ENCODE results near the gene EPAS1. TPM values are rescaled to one million over a fixed set of nuclear protein-coding genes. Genes with fewer than 3 reads are reported as not detected.

Gene EPAS1
- total and polyA plus RNA-seq, 2 of the 13 experiments (the other 11 are each of a cell fraction or from before 2014, with no cell fraction given) = 47.1 to 182 TPM

DNA sequence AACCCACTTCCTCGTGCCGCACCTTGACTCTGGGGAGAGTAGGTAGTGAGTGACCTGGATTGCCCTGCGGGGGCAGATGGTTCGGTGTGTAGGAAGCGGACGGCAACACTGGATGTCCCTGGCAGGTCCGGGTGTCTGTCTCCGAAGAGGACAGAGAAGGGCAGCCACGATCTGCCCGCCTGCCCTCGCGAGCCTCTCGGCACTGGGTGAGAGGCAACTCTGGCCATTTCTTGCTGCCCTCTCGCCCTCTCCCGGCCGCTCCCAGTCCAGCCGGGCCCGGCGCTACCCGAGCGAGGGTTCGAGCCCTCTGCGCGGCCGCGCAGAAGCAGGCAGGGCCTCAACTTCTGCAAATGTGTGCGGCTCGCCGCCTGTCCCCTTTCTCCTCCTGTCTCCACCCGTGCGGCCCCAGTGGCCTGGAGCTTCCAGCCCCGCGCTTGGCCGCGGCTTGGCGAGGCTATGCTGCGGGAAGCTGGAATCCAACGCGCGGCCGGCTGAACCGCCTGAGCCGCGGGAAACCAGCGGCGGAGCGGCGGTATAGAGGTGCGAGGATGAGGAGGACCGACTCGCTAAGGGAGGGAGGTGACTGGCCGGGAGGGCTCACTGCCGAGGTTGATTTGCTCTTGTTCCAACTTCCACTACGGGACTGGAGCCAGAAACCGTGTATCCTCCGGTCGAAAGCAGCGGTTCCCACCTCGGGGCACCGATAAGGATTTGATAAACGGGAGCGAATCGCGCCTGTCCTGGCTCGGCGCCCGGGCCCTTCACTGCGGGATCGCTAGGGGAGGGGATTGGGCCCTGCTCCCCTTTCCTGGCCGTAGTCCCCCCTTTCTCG lies 1.5 kb downstream of the EPAS1 start (continued):
- no peak for TF ChIP-seq CCDC6 (CRISPR knock-in tag; IDR thresholded peaks at IDR 0.05)
- TF ChIP-seq, protein P1, sequence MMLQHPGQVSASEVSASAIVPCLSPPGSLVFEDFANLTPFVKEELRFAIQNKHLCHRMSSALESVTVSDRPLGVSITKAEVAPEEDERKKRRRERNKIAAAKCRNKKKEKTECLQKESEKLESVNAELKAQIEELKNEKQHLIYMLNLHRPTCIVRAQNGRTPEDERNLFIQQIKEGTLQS (CRISPR knock-in tag; IDR thresholded peaks at IDR 0.05) = no peak; the same call in 1 of the 2 replicates
- peak; percentile 86; the same call in 1 of the 2 replicates for TF ChIP-seq ZSCAN29 (CRISPR knock-in tag; conservative IDR thresholded peaks at IDR 0.05)
- TF ChIP-seq TRIM24 (CRISPR knock-in tag; IDR thresholded peaks at IDR 0.05) = no peak
- peak; percentile 46 for TF ChIP-seq RBM39 (IDR thresholded peaks at IDR 0.05; ENCODE audit: low read depth, low read length, poor library complexity, severe bottlenecking)
- TF ChIP-seq, protein P2, sequence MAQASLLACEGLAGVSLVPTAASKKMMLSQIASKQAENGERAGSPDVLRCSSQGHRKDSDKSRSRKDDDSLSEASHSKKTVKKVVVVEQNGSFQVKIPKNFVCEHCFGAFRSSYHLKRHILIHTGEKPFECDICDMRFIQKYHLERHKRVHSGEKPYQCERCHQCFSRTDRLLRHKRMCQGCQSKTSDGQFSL (CRISPR knock-in tag; IDR thresholded peaks at IDR 0.05) = no peak; the same call in none of the 2 replicates
- no peak for TF ChIP-seq GTF2F1 (IDR thresholded peaks at IDR 0.05; ENCODE audit: low read length)
- TF ChIP-seq NFKB2 (CRISPR knock-in tag; IDR thresholded peaks at IDR 0.05; ENCODE audit: borderline replicate concordance) = peak; percentile 60; the same call in 1 of the 2 replicates
- TF ChIP-seq ZNF768 (CRISPR knock-in tag; IDR thresholded peaks at IDR 0.05) = no peak; the same call in none of the 2 replicates
- no peak for TF ChIP-seq SMC3 (IDR thresholded peaks at IDR 0.05; ENCODE audit: low read length)
- TF ChIP-seq XRCC5 (optimal IDR thresholded peaks at IDR 0.05; ENCODE audit: low read length) = no peak
- TF ChIP-seq, protein P3, sequence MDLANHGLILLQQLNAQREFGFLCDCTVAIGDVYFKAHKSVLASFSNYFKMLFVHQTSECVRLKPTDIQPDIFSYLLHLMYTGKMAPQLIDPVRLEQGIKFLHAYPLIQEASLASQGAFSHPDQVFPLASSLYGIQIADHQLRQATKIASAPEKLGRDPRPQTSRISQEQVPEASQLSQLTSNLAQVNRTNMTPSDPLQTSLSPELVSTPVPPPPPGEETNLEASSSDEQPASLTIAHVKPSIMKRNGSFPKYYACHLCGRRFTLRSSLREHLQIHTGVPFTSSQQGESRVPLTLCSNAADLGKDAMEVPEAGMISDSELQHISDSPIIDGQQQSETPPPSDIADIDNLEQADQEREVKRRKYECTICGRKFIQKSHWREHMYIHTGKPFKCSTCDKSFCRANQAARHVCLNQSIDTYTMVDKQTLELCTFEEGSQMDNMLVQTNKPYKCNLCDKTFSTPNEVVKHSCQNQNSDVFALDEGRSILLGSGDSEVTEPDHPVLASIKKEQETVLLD (CRISPR knock-in tag; IDR thresholded peaks at IDR 0.05; ENCODE audit: low read depth) = no peak
- no peak; the same call in 1 of the 2 replicates for TF ChIP-seq ZNF256 (CRISPR knock-in tag; conservative IDR thresholded peaks at IDR 0.05)
- TF ChIP-seq, protein P4, sequence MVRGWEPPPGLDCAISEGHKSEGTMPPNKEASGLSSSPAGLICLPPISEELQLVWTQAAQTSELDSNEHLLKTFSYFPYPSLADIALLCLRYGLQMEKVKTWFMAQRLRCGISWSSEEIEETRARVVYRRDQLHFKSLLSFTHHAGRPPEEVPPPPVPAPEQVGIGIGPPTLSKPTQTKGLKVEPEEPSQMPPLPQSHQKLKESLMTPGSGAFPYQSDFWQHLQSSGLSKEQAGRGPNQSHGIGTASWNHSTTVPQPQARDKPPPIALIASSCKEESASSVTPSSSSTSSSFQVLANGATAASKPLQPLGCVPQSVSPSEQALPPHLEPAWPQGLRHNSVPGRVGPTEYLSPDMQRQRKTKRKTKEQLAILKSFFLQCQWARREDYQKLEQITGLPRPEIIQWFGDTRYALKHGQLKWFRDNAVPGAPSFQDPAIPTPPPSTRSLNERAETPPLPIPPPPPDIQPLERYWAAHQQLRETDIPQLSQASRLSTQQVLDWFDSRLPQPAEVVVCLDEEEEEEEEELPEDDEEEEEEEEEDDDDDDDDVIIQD (CRISPR knock-in tag; IDR thresholded peaks at IDR 0.05; ENCODE audit: low read depth) = no peak
- TF ChIP-seq, protein P5, sequence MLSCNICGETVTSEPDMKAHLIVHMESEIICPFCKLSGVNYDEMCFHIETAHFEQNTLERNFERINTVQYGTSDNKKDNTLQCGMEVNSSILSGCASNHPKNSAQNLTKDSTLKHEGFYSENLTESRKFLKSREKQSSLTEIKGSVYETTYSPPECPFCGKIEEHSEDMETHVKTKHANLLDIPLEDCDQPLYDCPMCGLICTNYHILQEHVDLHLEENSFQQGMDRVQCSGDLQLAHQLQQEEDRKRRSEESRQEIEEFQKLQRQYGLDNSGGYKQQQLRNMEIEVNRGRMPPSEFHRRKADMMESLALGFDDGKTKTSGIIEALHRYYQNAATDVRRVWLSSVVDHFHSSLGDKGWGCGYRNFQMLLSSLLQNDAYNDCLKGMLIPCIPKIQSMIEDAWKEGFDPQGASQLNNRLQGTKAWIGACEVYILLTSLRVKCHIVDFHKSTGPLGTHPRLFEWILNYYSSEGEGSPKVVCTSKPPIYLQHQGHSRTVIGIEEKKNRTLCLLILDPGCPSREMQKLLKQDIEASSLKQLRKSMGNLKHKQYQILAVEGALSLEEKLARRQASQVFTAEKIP (CRISPR knock-in tag; IDR thresholded peaks at IDR 0.05; ENCODE audit: borderline replicate concordance) = no peak
- TF ChIP-seq PPARG (CRISPR knock-in tag; conservative IDR thresholded peaks at IDR 0.05) = peak; percentile 94
- no peak for TF ChIP-seq SIX1 (CRISPR knock-in tag; IDR thresholded peaks at IDR 0.05; ENCODE audit: borderline replicate concordance)
- TF ChIP-seq, protein P6, sequence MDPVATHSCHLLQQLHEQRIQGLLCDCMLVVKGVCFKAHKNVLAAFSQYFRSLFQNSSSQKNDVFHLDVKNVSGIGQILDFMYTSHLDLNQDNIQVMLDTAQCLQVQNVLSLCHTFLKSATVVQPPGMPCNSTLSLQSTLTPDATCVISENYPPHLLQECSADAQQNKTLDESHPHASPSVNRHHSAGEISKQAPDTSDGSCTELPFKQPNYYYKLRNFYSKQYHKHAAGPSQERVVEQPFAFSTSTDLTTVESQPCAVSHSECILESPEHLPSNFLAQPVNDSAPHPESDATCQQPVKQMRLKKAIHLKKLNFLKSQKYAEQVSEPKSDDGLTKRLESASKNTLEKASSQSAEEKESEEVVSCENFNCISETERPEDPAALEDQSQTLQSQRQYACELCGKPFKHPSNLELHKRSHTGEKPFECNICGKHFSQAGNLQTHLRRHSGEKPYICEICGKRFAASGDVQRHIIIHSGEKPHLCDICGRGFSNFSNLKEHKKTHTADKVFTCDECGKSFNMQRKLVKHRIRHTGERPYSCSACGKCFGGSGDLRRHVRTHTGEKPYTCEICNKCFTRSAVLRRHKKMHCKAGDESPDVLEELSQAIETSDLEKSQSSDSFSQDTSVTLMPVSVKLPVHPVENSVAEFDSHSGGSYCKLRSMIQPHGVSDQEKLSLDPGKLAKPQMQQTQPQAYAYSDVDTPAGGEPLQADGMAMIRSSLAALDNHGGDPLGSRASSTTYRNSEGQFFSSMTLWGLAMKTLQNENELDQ (CRISPR knock-in tag; IDR thresholded peaks at IDR 0.05; ENCODE audit: borderline replicate concordance) = no peak
- TF ChIP-seq, protein P7, sequence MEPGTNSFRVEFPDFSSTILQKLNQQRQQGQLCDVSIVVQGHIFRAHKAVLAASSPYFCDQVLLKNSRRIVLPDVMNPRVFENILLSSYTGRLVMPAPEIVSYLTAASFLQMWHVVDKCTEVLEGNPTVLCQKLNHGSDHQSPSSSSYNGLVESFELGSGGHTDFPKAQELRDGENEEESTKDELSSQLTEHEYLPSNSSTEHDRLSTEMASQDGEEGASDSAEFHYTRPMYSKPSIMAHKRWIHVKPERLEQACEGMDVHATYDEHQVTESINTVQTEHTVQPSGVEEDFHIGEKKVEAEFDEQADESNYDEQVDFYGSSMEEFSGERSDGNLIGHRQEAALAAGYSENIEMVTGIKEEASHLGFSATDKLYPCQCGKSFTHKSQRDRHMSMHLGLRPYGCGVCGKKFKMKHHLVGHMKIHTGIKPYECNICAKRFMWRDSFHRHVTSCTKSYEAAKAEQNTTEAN (CRISPR knock-in tag; conservative IDR thresholded peaks at IDR 0.05) = no peak
- peak; percentile 51; the same call in 1 of the 2 replicates for TF ChIP-seq STAG1 (CRISPR knock-in tag; IDR thresholded peaks at IDR 0.05)
